ENCODE results near the gene JARID2. TPM values are rescaled to one million over a fixed set of nuclear protein-coding genes. Genes with fewer than 3 reads are reported as not detected.

The JARID2 gene
- total RNA-seq, 1 donor from 2014 or later: 13.8 TPM

- no peak for DNase-seq (ENCODE audit: low spot score)
Measured at GRCh38 chr6:15556711-15557110, 310.8 kb downstream of the JARID2 start.

GRCh38 chr6:15557174-15557573 is 311.3 kb downstream of the JARID2 start:
- DNase-seq (ENCODE audit: low spot score): no peak

- DNase-seq (ENCODE audit: low spot score): no peak
Measured at GRCh38 chr6:15560713-15561112, 314.8 kb downstream of the JARID2 start.

DNA sequence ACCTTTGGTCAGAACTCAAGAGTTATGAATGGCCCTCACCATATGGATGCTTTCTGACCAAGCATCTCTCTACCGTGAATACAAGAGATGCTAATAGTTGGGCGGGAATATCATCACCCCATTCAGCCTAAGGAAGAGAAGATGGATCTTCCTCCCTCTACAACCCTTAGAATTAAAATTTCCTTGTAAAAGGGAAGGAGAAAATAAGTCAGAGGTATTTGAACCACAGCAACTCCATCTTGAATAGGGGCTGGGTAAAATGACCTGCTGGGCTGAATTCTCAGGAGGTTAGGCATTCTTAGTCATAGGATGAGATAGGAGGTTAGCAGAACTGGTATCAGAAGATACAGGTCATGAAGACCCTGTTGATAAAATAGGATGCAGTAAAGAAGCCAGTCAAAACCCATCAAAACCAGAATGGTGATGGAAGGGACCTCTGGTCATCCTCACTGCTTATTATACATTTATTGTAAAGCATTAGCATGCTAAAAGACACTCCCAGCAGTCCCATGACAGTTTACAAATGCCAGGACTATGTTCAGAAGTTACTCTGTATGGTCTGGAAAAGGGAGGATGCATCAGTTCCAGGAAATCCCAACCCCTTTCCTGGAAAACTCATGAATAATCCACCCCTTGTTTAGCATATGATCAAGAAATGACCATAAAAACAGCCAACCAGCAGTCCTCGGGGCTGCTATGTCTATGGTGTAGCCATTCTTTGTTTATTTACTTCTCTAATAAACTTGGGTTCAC is 315.8 kb downstream of the JARID2 start:
- no peak for DNase-seq (ENCODE audit: low spot score)

DNA sequence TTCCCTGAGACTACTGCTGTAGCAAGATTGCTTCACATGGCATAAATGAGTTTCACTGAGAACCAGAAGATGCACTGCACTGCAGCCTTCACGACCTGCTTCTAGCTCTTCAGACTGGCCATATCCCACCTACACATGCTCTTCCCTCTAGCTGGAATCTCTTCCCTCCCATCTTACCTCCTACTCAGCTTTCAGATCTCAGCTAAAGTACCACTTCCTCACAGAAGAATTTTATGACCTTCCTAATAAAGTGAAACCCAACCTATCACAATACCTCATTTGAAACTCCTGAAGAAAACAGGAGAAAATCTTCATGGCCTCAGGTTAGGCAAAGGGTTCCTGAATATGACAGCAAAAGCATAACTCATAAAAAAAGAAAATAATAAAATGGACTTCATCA is 317.1 kb downstream of the JARID2 start:
- no peak for DNase-seq (ENCODE audit: low spot score)

DNA sequence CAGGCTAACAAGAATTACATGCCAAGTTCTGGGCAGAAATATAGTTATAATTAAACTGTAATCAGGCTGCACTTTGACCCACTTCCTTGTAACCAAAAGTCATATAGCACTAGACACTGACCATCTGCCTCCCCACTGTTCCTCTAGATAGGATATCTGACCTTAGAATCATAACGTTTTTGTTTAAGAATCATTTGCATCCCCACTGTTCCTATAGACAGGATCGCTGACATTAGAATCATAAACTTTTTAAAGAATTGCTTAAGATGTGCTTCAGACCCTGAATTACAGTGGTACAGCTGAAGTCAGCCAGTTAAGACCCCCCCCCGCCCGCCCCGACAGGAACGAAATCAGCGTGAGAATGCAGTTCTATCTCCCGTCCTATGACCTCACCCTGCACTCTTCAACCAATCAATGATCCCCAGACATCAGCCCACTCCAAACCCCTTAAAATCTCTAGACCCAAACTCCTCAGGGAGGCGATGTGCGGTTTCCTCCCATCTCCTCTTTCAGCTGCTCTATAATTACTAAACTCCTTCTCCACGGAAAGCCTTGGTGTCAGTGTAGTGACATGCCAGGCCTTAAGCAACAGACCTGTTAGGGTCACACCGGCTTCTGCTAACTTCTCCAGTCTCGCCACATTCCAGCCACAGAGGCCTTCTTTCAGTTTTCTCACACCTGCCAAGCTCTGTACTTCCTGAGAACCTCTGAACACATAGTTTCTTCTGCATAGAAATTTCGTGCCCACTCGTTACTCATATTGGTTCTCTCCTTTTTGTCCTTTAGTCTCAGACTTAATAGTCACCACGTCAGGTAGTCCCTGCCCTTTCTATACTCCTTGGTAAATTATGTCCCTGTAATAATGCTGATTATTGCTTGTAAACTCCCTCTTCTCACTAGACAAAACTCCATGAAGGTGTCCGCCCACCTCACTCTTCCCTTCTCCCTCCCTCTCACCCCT is 323.4 kb downstream of the JARID2 start:
- no peak for DNase-seq (ENCODE audit: low spot score)

GRCh38 chr6:15570171-15570570 is 324.3 kb downstream of the JARID2 start:
- DNase-seq (ENCODE audit: low spot score): no peak
